Mesenteric fat pad (tissue), 1 donor: ENCODE data around the gene ENTPD2. TPM values are rescaled to one million over a fixed set of nuclear protein-coding genes. Genes with fewer than 3 reads are reported as not detected.

Experiments used
- DNase-seq: peaks from one replicate; pipeline ENCODE4 v3.0.0-alpha.2; 2020; ENCODE audit warnings: low spot score
- total RNA-seq: library from RNA; stranded (reverse); fragmentation: NEBNext Ultra II Directional; extraction: Animal tissue kit (Norgen Biotek cat#: 25700); gene quantifications from one replicate; pipeline ENCODE4 v1.2.1, GENCODE V29; 2021
- donor health status: DM: yes; HTN: yes; CAD: no.

The ENTPD2 gene
- total RNA-seq, 1 donor from 2014 or later = not detected

GRCh38 chr9:137080260-137081122 is 26.6 kb upstream of the ENTPD2 start:
- DNase-seq = no peak

DNA sequence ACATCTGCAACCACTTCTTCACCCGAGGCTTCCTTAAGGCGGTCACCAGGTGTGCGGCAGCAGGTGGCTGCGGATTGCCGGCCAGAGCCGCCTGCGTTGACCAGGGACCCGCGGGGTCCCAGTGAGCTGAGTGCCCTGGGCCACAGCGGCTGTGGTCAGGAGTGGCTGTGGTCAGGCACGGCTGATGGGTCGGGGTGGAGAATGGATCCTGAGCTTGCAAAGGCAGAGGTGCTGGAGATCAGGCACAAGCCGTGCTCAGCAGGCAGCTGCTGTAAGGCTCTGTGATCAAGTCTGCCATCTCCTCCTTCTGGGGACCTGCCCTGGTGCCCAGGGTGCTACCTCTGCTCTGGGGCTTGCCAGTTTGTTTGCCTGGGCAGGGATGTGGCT is 25.5 kb upstream of the ENTPD2 start:
- no peak for DNase-seq

DNA sequence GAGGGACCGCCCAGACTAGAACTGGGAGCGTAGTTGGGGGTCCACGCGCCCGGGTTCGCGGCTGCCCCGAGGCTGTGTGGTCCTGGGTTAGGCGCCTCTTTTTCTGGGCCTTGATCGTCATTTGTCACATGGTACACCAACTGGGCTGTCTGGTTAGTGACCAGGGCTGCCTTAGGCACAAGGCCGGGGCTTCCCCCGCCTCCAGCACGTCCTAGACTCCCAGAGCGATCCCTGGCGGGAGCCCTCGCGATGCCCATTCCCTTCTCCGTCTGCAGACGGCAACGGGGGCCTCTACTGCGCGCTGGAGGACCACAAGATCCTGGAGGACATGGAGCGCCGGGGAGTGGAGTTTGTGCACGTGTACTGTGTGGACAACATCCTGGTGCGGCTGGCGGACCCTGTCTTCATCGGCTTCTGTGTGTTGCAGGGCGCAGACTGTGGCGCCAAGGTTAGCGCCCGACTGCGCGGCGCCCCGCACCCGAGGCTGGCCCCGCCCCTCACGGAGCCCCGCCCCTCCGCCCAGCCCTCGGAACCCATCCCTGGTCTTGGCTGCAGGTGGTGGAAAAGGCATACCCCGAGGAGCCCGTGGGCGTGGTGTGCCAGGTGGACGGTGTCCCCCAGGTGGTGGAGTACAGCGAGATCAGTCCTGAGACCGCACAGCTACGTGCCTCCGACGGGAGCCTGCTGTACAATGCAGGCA is 25.0 kb upstream of the ENTPD2 start:
- no peak for DNase-seq

GRCh38 chr9:137077758-137078693 is 24.2 kb upstream of the ENTPD2 start:
- peak; percentile 89 for DNase-seq

- DNase-seq = peak; percentile 91
These were observed 23.3 kb upstream of the ENTPD2 start, which contains the start of gene UAP1L1 for GRCh38 chr9:137077010-137077747. Gene UAP1L1, plus strand, starts transcription at chr9:137077517. Its CDS starts 16 bp downstream, at chr9:137077533.

DNA sequence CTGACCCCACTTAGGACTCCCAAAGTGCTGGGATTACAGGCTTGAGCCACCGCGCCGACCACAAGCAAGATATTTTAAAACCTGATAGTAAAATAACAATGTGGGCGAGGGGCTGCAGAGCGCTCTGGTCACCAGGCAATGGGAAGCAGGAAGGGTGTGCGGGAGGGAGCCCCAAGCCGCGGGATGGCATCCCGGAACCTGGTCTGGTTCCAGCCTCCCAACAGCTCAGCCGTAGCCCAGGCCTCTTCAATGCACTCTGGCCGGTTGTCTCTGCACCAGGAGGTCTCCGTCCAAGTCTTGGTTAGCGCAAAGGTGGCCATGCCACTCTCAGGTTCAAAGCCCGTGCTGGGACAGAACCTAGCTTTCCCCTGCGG is 22.8 kb upstream of the ENTPD2 start:
- DNase-seq = no peak

DNA sequence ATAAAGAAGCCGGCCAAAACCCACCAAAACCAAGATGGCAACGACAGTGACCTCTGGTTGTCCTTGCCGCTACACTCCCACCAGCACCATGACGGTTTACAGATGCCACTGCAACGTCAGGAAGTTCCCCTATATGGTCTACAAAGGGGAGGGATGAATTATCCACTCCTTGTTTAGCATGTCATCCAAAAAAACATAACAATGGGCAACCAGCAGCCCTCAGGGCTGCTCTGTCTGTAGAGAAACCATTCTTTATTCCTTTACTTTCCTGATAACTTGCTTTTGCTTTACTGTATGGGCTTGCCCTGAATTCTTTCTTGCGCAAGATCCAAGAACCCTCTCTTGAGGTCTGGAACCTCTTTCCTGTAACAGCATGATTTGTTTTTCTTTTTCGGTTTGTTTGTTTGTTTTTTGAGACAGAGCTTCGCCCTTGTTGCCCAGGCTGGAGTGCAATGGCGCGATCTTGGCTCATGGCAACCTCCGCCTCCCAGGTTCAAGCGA is 21.5 kb upstream of the ENTPD2 start:
- DNase-seq = no peak

DNA sequence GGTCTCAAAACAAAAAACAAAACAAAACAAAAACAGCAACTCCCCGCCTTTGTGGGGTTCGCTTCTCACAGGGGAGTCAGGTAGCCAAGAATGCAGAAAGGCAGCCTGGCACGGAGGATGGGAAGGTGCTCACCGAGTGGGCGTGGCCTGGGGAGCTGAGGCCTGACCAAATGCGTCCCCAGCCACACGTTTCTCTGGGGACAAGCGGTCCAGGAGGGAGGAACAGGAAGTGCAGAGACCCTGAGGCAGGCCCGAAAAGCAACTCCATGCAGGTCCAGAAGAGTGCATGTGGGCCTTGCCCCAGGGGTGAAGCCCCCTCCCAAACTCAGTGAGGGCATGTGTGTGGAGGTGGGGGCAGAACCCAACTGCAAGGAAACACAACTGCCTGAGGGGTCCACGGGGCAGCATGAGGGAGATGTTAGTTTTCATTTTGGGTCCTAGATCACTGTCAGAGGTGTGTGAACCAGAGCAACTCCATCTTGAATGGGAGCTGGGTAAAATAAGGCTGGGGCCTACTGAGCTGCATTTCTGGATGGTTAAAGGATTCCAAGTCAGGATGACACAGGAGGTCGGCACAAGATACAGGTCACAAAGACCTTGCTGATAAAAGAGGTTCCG is 20.9 kb upstream of the ENTPD2 start:
- DNase-seq = no peak

DNA sequence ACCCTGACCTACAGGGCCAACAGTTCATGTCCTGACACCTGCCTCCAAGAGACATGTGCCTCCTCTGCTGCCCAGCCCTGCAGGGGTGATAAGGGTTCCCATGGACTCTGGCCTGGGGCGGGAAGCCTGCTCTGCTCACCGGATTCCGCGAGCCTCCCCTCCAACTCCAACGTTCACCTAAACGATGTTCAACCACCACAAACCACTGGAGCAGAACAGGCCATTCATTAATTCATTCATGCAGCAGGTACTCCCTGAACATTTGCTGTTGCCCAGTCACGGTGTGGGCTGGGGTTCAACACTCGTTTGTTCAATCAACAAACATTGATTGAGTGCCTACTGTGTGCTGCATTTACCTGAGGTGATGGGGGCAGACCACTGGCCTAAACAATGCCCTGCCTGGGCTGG is 20.1 kb upstream of the ENTPD2 start:
- DNase-seq = no peak

- DNase-seq = no peak
These were observed 17.4 kb upstream of the ENTPD2 start for GRCh38 chr9:137071282-137071681.

DNA sequence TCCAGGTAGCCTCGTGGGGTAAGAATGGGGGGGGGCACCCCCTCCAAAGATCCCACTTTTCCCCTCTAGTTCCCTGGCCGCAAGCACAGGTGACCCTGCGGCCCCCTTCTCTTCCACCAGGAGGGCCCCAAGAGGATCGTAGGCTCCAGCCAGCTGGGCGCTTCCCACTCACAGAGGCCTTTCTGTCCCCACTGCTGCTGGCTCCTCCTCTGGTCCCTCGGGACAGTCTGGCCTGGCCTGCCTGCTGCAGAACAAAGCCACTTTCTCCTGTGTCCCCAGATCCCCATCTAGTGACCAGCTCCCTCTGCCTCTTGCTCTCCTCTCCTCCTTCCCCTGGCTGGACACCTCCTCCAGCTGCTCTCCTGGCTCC is 17.0 kb upstream of the ENTPD2 start:
- DNase-seq = no peak

DNA sequence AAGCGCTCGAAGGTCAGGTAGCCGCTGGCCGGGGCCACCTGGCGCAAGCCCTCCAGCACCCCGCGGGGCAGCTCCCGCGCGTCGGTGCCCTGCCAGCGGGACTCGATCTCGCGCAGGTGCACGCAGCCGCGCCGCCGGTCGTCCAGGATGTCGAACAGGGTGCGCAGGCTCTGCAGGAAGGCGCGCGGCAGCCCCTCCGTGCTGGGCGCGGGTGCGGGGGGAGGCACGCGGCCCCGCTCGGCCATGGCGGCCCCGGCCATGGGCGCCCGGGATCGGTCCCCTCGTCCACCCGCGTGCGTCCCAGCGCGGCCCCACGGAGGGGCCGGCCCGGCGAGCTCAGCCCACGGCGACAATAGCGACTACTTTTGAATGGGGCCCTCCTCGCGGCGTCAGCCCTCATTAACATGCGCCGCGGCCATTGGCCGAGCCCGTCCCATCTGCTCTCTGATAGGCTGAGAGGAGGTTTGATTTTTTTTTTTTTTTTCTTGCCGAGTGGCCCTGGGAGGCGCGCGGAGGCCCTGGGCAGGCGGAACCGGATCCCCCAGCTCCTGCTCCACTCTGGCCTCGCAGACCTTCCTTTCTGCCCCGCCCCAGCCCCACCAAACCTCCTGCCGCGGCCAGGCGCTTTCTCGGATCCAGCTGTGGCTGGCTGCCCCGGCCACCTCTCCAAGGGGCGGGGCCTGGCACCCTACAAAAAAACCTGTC is 16.5 kb upstream of the ENTPD2 start, which contains the start of gene SAPCD2:
SAPCD2 (minus strand) TSS at position 357 of the 705 bp plus-strand sequence; CDS start at position 260, 97 bp downstream.
- DNase-seq = peak; percentile 95

DNA sequence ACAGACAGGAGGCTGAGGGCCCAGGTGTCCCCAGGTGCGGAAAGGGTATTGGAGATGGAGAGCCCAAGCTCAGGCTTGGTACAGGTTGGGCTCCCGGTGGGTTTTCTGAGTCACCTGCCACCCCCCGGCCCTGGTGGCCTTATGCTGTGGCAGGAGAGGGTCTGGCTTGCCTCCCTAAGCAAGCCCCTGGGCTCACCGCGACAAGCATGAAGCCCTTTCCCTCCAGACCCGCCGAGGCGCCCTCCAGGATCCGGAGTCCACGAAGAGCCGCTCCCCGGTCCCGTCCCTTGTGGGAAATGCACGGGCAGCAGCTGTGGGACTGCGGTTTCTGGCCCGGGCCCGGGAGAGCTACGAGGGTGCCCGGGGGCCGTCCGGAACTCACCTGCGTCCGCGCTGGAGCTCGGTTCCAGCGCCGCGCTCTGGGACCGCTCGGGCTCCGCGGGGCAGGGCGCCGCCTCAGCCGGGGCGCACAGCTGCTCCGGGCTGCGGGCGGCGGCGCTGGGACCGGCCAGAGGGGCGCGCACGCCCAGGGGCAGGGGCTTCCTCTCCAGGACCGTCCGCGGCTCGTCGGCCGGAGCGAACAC is 15.7 kb upstream of the ENTPD2 start:
- no peak for DNase-seq

- DNase-seq = no peak
These were observed 15.0 kb upstream of the ENTPD2 start for GRCh38 chr9:137068539-137069507.

GRCh38 chr9:137067860-137068538 is 14.1 kb upstream of the ENTPD2 start:
- no peak for DNase-seq

DNA sequence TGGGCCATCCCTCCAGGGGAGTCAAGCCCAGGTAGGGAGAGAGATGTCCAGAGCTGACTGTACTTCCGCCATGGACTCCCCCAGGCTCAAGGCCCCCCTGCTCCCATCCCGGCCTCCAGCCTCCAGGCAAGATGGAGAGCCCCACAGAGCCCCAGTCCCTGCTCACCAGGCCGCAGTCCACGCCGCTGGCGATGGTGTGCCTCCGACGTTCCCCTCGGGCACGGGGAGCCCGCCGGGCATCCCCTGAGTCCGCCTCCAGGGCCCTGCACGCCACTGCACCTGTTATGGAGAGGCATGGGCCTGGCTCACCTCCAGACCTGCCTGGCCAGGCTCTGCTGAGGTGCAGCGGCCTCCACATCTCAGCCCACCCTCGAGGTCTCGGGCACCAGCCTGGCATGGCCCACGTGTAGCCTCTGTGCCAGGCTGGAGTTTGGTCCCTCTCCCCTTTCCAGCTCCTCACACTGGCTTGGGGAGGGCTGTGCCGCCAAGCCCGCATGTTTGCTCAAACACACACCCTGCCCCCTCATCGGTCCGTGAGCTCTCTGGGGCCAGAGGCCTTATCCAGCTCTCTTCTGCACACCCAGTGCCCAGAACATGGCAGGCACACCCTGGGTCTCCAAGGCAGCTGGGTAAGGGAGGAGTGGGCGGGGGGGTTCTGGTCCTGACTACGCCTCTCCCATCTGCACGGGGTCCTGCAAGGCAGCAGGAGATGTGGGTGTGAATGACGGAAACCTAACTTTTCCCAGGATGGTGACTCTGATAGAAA is 12.4 kb upstream of the ENTPD2 start:
- no peak for DNase-seq
